NCI-H82 treated with DMSO at 0.1 percent for 48 hours (cell line): ENCODE results near the gene SUCLA2.

Experiments used
- DNase-seq: peaks from one replicate; lab custom pipeline; 2025; ENCODE audit not compliant: unreplicated experiment; lab: John Stamatoyannopoulos, UW

SUCLA2 gene

DNA sequence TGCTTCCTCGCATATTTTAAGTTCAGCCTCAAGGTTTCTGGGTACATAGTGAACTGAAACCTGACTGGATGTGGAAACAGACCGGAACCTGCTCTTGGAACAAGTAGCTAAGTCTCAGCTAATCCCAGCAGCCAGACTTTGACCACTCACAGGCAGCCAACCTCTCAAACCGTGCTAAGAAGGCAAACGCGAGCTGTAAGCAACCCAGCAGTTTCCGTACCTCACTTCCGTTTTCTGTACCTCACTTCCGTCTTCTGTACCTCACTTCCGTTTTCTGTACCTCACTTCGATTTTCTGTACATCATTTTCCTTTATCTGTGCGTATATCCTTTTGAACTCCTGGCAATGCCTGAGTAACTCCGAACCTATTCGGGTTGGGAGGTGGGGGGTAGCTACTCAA lies 96.8 kb downstream of the SUCLA2 start:
- DNase-seq, result no peak

DNA sequence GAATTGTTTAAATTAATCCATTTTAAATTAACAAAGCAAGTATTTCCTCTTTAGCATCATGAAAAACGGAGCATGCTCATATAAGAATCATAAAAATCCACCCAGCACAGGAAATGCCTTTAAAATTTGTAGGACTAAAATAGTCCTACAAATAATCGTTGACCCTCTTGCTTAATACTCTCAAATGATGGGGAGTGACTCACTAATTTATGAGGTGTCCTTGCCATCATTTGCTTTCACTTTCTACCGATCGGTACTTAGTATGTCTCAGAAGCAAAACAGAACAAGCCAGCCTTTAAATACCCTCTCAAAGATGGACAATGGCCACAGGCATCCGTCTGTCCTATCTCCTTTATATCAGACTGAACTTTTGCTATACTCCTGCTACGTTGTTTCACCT lies 97.2 kb downstream of the SUCLA2 start:
- no peak for DNase-seq

DNA sequence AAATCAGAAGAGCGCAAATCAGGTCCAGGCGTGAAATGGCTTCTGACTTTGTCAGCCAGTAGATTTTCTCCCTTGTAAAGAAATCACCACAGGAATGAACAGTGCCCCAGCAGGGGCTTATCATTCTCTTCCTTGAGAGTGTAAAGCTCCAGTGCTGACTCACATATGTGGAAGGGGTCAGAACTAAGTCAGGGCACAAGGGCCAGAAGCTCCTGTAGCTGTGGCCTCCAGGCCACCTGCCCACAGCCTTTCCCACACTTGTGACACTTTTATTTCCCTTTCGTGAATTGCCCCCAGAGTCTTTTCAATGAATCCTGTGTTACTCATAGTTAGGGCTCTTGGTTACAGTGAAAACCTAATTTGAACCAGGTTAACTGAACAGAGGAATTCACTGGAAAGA lies 99.6 kb downstream of the SUCLA2 start:
- no peak for DNase-seq

DNA sequence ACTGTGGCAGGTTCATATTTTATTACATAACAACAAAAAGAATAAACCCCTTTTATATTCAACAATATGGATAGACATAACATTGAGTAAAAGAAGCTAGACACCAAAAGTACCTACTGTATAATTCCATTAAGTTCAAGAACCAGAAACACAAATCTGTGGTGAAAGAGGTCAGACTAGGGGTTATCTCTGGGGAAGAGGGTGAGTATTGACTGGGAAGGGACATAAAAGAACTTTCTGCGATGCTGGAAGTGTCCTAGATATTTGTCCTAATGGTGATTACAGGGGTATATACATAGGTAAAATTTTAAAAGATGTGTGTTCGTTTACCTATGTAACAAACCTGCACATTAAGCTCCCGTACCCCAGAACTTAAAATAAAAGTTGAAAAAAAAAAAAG lies 103.0 kb downstream of the SUCLA2 start:
- DNase-seq, result no peak

DNA sequence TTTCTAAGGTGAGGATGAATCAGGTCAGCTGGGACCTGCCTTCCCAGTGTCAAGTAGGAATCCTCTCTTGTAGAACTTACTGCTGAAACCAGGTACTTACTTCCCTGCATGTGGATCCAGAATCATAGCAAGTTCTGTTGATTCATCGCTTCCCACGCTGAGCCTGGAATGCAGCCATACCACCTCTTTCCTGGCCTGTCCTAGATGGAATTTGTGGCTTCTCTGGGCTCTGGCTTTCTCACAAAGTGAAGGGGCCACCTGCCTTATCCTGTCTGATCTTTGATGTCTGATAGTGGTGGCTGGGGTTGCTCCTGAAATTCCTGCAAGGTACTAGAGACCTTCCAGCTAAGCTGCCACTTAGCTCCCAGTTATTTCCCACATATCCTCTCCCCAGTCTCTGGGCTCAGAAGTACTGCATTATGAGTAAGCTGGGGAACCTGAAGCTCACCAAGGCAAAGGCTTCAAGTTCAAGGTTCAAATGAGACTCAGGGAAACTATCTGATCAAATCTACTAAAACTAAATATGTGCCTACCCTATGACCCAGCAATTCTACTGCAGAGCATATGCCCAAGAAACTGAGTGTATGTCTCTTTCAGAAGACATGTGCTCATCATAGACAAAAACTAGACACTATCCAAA lies 103.5 kb downstream of the SUCLA2 start:
- no peak for DNase-seq

DNA sequence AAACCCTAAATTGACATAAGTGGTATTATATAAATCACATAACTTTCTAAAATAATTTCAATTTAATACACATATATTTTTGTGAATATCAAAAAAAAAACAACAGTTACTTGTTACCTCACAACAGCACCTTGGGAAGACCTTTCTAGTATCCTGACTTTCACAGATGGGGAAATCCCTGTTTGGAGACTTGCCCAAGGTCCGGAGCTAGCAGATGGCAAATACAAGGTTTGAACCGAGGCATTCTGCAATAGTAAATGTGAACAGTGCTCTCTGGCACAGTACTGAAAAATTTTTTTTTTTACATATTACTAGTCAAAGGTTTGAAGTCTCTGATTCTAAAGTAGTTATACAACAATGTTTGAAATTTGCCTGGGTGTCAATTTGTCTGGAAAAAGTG lies 104.5 kb downstream of the SUCLA2 start:
- DNase-seq, result no peak

DNA sequence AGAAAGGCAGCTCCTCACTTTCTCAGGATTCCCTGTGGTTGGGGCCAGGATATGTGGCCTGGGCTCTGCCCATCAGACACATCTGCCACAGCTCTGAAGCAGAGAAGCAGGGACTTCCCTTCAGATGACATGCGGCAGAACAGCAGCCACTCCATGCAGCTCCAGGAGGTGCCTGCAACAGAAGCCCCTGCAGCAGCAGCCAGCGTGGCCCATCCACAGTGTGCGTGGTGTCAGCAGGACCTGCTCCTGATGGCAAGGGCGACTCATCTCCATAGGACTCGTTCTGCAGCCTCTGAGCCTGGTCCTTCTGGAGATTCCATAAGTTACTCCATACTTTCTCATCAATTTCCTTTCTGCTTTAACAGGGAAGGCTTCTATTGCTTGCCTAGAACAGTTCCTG lies 105.0 kb downstream of the SUCLA2 start:
- no peak for DNase-seq

DNA sequence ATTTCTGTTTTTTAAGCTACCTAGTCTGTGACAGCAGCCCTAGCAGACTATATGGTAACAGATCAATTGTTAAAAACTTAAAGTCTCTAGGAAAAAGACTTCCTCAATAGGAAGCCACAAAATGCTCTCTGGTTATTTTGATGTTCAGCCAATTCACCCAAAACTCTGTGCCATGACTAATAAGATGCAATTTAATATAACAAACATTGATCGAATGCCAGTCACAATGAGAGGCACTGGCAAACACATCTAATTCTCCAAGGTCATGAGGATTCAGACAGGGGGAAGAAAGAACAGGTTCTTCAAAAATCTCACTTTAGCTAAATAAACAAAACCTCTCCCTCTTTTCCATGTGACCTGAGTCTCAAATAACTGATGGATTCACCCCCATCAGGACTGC lies 107.5 kb downstream of the SUCLA2 start:
- no peak for DNase-seq
